GM19193 (cell line): ENCODE results near the gene LCOR.

ENCODE experiments used
- POLR2A ChIP-seq: IDR thresholded peaks from 4 replicates; pipeline ENCODE4 v1.6.1; 2011; ENCODE audit not compliant: insufficient read depth, insufficient read length; ENCODE audit errors: extremely low read depth

LCOR gene

GRCh38 chr10:96833220-96834001, 1.3 kb downstream of the LCOR start:
- TF ChIP-seq POLR2A, result no peak

DNA sequence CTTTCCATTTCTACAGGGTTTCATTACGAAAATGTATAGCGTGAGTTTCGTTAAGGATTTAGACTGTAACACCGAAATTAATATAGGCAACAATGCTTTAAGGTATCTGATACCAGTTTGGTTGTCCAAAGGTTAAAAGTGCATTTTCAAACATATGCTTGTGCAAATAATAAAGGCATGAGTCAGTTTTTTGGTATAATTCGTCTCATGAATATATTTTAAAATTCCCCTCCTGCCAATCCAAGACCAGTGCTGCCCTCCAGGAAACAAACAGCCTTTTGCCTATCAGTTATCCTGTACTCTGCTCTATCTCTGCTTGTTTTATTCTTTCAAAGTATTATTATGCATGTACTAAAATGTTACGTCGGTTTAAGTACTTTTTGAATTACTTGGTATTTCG, 2.0 kb downstream of the LCOR start:
- TF ChIP-seq POLR2A, result no peak

- TF ChIP-seq POLR2A, result no peak
Measured at GRCh38 chr10:96835899-96836298, 3.8 kb downstream of the LCOR start.

DNA sequence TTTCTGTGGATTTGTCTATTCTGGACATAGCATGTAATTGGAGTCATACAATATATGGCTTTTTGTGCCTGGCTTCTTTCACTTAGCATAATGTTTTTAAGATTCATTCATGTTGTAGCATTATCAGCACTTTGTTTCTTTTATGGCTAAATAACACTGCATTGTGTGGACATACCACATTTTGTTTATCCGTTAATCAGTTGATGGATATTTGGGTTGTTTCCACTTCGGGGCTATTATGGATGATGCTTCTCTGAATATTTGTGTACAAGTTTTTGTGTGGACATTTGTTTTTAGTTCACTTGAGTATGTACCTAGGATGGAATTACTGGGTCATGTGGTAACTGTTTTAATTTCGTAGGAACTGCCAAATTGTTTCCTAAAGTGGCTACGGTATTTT, 6.4 kb downstream of the LCOR start:
- TF ChIP-seq POLR2A, result no peak

DNA sequence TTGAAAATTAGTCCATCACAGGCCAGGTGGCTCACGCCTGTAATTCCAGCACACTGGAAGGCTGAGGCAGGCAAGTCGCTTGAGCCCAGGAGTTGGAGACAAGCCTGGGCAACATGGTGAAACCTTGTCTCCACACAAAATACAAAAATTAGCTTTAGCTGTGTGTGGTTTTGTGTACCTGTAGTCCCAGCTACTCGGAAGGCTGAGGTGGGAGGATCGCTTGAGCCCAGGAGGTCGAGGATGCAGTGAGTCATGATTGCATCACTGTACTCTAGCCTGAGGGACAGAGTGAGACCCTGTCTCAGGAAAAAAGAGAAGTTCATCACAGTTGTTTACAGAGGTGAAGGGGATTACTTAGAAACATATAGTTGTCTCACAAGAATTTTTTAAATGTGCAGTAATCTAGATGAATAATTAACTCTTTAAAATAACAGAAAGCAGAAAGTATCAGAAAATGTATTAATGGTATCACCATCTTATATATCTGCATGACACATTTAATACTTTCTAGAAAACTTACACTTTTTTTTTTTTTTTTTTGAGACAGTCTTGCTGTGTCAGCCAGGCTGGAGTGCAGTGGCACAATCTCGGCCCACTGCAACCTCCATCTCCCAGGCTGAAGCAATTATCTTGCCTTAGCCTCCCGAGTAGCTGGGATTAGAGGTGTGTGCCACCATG, 8.9 kb downstream of the LCOR start:
- TF ChIP-seq POLR2A, result no peak

GRCh38 chr10:96842896-96843723, 11.0 kb downstream of the LCOR start:
- TF ChIP-seq POLR2A, result no peak

- no peak for TF ChIP-seq POLR2A
Measured at GRCh38 chr10:96843823-96844222, 11.7 kb downstream of the LCOR start.

GRCh38 chr10:96846395-96846794, 14.3 kb downstream of the LCOR start:
- TF ChIP-seq POLR2A, result no peak

GRCh38 chr10:96846926-96847325, 14.8 kb downstream of the LCOR start:
- no peak for TF ChIP-seq POLR2A

DNA sequence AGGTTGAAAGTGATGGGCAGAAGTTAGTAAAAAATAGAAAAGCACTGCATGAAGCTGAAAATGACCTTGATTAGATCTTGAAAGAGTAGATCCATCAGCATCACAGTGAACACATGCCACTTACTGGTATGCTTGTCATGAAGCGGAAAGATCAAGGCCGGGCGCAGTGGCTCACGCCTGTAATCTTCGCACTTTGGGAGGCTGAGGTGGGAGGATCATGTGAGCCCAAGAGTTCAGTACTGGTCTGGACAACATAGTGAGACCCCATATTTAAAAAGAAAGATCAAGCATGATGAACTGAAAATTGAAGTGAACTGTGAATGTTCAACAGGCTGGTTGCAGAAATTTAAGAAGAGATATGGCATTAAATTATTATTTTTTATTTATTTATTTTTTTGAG, 18.0 kb downstream of the LCOR start:
- no peak for TF ChIP-seq POLR2A

GRCh38 chr10:96850825-96851224, 18.7 kb downstream of the LCOR start:
- TF ChIP-seq POLR2A, result no peak

DNA sequence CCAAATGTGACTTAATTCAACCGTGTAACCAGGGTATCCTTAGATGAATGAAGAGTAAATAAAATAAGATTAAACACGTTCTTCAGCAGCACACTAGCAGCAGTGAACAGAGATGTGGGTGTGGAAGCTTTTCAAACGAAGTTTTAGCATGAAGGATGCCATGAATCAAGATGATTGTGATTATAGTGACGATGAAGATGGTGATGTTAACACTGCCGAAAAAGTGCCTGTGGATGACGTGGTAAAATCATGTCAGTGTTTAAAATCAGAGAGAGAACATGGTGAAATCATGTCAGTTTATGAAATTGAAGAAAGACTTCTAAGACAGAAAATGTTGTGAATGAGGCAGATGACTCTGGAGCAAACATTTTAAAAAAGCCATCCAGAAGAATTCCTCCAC, 19.2 kb downstream of the LCOR start:
- no peak for TF ChIP-seq POLR2A

DNA sequence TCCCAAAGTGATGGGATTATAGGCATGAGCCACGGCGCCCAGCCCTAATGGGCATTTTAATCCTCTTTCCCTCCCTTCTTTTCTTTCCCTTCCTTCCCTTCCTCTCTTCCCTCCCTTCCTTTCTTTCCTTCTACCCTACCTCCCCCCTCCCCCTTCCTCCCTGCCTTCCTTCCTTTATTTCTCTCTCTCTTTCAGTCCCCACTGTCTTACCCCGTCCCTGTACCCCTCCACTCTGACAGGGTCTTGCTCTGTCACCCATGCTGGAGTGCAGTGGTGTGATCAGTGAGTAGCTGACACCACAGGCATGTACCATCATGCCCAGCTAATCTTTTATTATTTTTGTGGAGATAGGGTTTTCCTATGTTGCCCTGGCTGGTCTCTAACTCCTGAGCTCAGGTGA, 24.2 kb downstream of the LCOR start:
- no peak for TF ChIP-seq POLR2A

GRCh38 chr10:96857301-96858012, 25.4 kb downstream of the LCOR start:
- no peak for TF ChIP-seq POLR2A
